Activated CD4-positive, alpha-beta memory T cell treated with anti-CD3 and anti-CD28 coated beads for 36 hours (primary cell): ENCODE results near the gene CCDC196. TPM values are rescaled to one million over a fixed set of nuclear protein-coding genes. Genes with fewer than 3 reads are reported as not detected.
A peak's percentile ranks its signal among the peaks of the same experiment; 100 is the strongest.
"Not testable (repeated sequence)": the region's sequence is repeated elsewhere in the genome, so short reads cannot be mapped to it uniquely, and the experiment has no call there.

Experiments
- CTCF ChIA-PET: fragments of 350-600 bp; sonication (Branson Sonifier 250); formaldehyde crosslinking; loops from one replicate; lab custom pipeline; 2021; ENCODE audit warnings: antibody characterized with exemption, inconsistent platforms; lab: Charles Lee
- POLR2A ChIA-PET: fragments of 350-600 bp; sonication (Branson Sonifier 250); formaldehyde crosslinking; loops from one replicate; lab custom pipeline; 2021; ENCODE audit warnings: antibody characterized with exemption; lab: Charles Lee
- DNase-seq: peaks from one replicate; pipeline ENCODE4 v3.0.0-alpha.2; 2020
- H3K27ac Mint-ChIP-seq: one replicate; pipeline ENCODE4 v1.8.0; 2021; ENCODE audit warnings: mixed read lengths
- H3K27me3 Mint-ChIP-seq: one replicate; pipeline ENCODE4 v1.8.0; 2021; ENCODE audit warnings: mixed read lengths
- H3K36me3 Mint-ChIP-seq: one replicate; pipeline ENCODE4 v1.8.0; 2021; ENCODE audit warnings: mixed read lengths
- H3K4me1 Mint-ChIP-seq: one replicate; pipeline ENCODE4 v1.8.0; 2021; ENCODE audit warnings: low read depth, mixed read lengths
- H3K4me3 Mint-ChIP-seq: one replicate; pipeline ENCODE4 v1.8.0; 2021; ENCODE audit warnings: mild to moderate bottlenecking, mixed read lengths
- H3K9me3 Mint-ChIP-seq: one replicate; pipeline ENCODE4 v1.8.0; 2021; ENCODE audit warnings: mixed read lengths
- intact Hi-C: fragments of 100-400 bp; cut with micrococcal nuclease; formaldehyde crosslinking; loops from one replicate; pipeline ENCODE4 v1.15.1; 2023
- total RNA-seq, 2 experiments: library from RNA; stranded (reverse); gene quantifications; one replicate each; pipeline ENCODE4 v1.2.3, GENCODE V29; 2021

Gene CCDC196
- total RNA-seq, 2 experiments from 2014 or later = not detected

DNA sequence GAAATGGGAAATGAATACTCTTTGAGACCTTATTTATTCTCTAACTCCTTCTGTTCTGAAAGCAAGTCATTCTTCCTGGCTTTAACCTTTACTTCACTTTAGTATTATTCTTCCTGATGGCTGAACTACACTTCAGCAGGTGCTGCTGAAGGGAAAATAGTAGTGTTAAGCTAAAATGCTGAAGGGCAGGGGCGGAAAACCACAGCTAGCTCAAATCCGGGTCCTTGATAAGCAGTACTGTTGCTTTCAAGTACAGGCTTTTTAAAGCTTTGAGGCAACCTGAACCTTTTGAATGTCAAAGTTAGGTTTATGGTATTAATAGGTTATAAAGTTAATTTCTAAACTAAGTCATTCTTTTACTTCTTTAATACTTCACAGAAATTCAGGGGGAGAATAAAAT is 10.7 kb downstream of the CCDC196 start:
- DNase-seq = no peak
- CTCF ChIA-PET = interaction anchor here (0.7 to 1.9 kb wide), 8 partner anchors 11 to 740 kb away, joined by 3 to 8 read pairs (median 4); partner anchors contain the start of gene GPHN
- Mint-ChIP-seq H3K4me1 (peaks cover 12% of the 10 kb centered on the region), H3K27me3 (peaks cover 1% of the 10 kb centered on the region), H3K27ac (no peak overlapping the region), H3K36me3 (no peaks in the 10 kb centered on the region), H3K4me3 (no peak overlapping the region), H3K9me3 (no peaks in the 10 kb centered on the region)
- POLR2A ChIA-PET = interaction anchor here (1.1 kb wide), 1 partner anchor 10 kb away, joined by 4 read pairs; the partner anchor contains the start of gene GPHN
- intact Hi-C loops = loop anchor here (5.0 to 10.0 kb wide), 3 partner anchors 258 to 790 kb away; no protein-coding TSS in a partner anchor

DNA sequence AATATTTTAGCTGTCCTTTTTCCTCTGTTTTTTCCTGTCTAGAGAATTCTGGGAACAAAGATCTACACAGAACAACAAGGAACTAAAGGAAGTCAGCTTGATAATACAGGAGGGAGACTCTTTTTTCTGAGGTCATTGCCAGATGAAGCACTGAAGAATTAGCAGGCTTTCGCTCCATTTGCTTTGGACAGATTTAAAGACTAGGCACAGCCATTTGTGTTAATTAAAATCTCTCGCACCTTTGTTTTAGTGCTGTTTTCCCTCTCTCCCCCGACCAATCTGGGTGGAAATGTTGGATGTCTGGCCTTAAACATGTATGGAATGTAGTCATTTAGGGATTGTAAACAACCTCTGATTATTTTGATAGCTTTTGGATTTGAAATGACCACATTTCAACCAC is 12.1 kb downstream of the CCDC196 start:
- intact Hi-C loops = loop anchor here (5.0 to 10.0 kb wide), 3 partner anchors 256 to 789 kb away; no protein-coding TSS in a partner anchor
- H3K27ac Mint-ChIP-seq = no peak overlapping the region
- no peak for DNase-seq
- H3K9me3 Mint-ChIP-seq = no peaks in the 10 kb centered on the region
- no peaks in the 10 kb centered on the region for H3K36me3 Mint-ChIP-seq
- H3K27me3 Mint-ChIP-seq = peaks cover 1% of the 10 kb centered on the region
- no peak overlapping the region for H3K4me3 Mint-ChIP-seq
- ChIA-PET CTCF (interaction anchor here (0.6 to 1.6 kb wide), 7 partner anchors 9 to 861 kb away, joined by 3 to 4 read pairs (median 3); partner anchors contain the start of genes ATP6V1D and GPHN), POLR2A (interaction anchor here (1.5 kb wide), 1 partner anchor 9 kb away, joined by 5 read pairs; the partner anchor contains the start of gene GPHN)
- peaks cover 12% of the 10 kb centered on the region for H3K4me1 Mint-ChIP-seq

DNA sequence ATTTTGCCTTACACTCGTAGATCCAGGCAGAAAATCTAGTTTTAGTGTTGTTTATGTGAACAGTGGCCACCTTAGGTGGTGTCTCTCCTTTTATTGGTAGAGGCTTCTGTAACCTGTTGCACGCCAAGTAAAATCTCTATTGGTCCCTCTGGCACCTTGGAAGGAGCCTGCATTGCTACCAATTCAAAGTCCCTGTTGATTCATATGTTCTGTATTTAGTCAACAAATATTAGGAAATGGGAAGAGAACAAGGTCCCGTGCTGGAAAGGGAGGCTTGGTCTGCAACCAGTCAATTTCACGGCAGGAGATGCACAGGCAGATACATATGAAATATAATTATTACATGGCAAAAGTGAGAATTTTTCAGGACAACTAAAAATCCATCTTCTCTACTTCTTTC is 15.4 kb downstream of the CCDC196 start:
- DNase-seq = no peak
- Mint-ChIP-seq H3K27ac (no peak overlapping the region), H3K36me3 (no peaks in the 10 kb centered on the region), H3K9me3 (no peaks in the 10 kb centered on the region), H3K27me3 (peaks cover 1% of the 10 kb centered on the region), H3K4me1 (peaks cover 7% of the 10 kb centered on the region), H3K4me3 (no peak overlapping the region)
- CTCF ChIA-PET = interaction anchor here (0.7 kb wide), 1 partner anchor 666 kb away, joined by 3 read pairs; no protein-coding TSS in a partner anchor
- intact Hi-C loops = no loop called here
- POLR2A ChIA-PET = no interaction called here

DNA sequence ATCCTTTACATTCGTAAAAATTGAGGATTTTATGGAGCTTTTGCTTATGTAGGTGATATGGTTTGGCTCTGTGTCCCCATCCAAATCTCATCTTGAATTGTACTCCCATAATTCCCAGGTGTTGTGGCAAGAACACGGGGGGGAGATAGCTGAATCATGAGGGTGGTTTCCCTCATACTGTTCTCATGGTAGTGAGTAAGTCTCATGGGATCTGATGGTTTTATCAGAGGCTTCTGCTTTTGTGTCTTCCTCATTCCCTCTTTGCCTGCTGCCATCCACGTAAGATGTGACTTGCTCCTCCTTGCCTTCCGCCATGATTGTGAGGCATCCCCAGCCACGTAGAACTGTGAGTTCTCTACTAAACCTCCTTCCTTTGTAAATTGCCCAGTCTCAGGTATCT is 16.7 kb downstream of the CCDC196 start:
- POLR2A ChIA-PET, H3K4me3 Mint-ChIP-seq, H3K4me1 Mint-ChIP-seq, CTCF ChIA-PET, H3K9me3 Mint-ChIP-seq, intact Hi-C loops, DNase-seq, H3K36me3 Mint-ChIP-seq, H3K27ac Mint-ChIP-seq, H3K27me3 Mint-ChIP-seq: not testable (repeated sequence)

DNA sequence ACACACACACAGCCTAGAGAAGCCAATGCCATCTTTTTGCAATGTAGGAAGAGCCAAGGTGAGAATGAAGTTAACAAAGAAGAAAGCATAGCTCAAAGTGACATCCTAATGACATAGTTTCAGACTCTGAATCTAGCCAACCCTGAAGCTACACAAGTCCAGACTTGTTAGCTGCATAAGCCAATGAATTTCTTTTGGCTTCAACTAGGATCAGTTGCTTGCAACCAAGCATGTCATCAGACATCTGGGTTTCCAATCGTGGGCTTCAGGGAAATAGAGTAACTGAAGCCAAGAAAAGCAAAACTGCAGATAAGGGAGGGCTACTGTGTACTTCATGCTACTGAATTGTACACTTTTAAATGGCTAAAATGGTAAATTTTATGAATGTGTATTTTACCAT is 17.4 kb downstream of the CCDC196 start:
- DNase-seq = no peak
- ChIA-PET CTCF (interaction anchor here (0.6 kb wide), 1 partner anchor 13 kb away, joined by 4 read pairs; no protein-coding TSS in a partner anchor), POLR2A (no interaction called here)
- H3K4me3 Mint-ChIP-seq = no peak overlapping the region
- H3K27ac Mint-ChIP-seq = no peak overlapping the region
- H3K9me3 Mint-ChIP-seq = no peaks in the 10 kb centered on the region
- H3K4me1 Mint-ChIP-seq = peaks cover 8% of the 10 kb centered on the region
- H3K27me3 Mint-ChIP-seq = no peaks in the 10 kb centered on the region
- intact Hi-C loops = no loop called here
- H3K36me3 Mint-ChIP-seq = no peaks in the 10 kb centered on the region

DNA sequence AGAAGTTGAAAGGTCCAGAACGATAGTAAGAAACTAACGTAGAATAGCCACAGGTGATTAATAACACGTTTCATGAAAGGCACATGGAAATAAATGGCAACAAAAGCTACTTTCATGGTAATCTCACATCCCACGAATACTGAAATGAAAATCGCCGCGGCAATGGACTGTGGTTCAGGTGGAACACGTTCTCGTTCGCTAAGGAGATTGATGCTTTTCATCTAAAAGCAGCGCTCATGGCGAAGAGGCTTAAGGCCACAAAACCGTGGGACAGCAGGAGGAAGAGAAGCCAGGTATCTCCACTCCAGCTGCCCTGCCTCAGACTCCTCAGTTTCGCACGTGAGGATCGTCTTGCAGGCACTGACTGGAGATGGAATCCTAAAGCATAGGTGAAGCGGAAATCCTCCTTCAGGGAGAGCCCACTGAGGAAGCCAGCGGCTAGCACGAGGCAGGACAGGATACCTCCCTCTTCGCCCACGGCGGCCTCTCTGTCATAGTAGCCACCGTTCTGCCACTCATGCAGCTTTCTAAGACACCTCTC is 21.1 kb downstream of the CCDC196 start:
- POLR2A ChIA-PET = interaction anchor here (1.6 to 1.9 kb wide), 4 partner anchors 8 to 734 kb away, joined by 4 to 9 read pairs (median 6); partner anchors contain the start of gene PALS1

DNA sequence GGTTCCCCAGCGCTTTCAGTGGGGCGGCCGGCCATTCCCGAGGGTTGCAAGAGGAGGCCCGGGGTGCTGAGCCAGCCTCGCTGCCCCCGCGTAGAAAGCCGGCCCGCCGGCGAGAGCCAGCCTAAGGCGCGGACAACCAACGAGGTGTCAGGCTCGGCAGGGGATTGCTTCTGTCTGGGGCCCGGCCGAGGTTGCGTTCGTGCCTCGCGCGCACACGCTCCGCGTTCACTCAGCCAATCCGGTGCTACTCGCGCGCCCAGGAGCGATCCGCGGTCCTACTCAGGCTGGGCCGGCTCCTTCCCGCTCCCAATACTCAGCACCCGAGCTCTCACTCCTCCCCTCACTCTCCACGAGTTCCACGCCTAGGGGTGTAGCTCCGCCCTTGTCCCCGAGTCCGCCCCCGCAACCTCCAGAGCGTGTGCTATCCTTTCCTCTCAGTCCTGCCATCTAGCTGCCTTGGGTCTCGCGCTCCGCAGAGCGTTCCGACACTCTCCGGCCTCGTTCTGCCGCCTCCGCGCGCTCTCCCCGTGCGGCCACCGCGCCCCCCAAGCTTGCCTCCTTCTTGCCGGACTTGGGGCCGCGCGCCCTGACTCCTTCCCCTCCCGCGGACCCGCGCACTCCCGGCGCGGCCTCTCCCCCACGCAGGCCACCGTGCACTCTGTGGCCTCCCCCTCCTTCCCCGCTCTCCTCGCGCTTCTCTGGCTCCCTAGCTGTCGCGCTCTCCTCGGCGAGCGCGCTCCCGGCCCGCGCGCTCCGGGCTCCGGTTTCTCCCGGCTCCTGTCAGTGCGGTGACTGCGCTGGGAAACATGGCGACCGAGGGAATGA is 21.8 kb downstream of the CCDC196 start, which contains the start of gene GPHN:
Gene GPHN, plus strand, starts transcription at position 426 of the 825 bp plus-strand sequence.
- Mint-ChIP-seq H3K9me3 (no peaks in the 10 kb centered on the region), H3K27me3 (peaks cover 4% of the 10 kb centered on the region), H3K36me3 (no peaks in the 10 kb centered on the region), H3K4me1 (peaks cover 33% of the 10 kb centered on the region), H3K27ac (peak within 1 kb of the TSS; percentile 92), H3K4me3 (peak within 1 kb of the TSS; percentile 89)
- ChIA-PET POLR2A (interaction anchor here (1.6 to 1.9 kb wide), 4 partner anchors 9 to 734 kb away, joined by 4 to 9 read pairs (median 6); partner anchors contain the start of gene PALS1), CTCF (interaction anchor here (1.0 to 2.7 kb wide), 8 partner anchors 10 to 852 kb away, joined by 3 to 8 read pairs (median 4); partner anchors contain the start of gene ATP6V1D)
- peak; percentile 95 for DNase-seq
- intact Hi-C loops = loop anchor here (2.0 to 5.0 kb wide), 6 partner anchors 99 to 1411 kb away; partner anchors contain the start of genes EIF2S1, PALS1, RAD51B and ZFYVE26

More for the DNA sequence above, 21.1 kb downstream of the CCDC196 start:
- peak; percentile 53 for DNase-seq
- H3K27ac Mint-ChIP-seq = peak overlapping the region; percentile 92
- H3K9me3 Mint-ChIP-seq = no peaks in the 10 kb centered on the region
- H3K27me3 Mint-ChIP-seq = peaks cover 4% of the 10 kb centered on the region
- CTCF ChIA-PET = interaction anchor here (1.0 to 2.7 kb wide), 8 partner anchors 9 to 852 kb away, joined by 3 to 8 read pairs (median 4); partner anchors contain the start of gene ATP6V1D
- H3K4me3 Mint-ChIP-seq = peak overlapping the region; percentile 89
- intact Hi-C loops = loop anchor here (2.0 to 5.0 kb wide), 4 partner anchors 100 to 1410 kb away; partner anchors contain the start of genes RAD51B and ZFYVE26
- no peaks in the 10 kb centered on the region for H3K36me3 Mint-ChIP-seq
- H3K4me1 Mint-ChIP-seq = peaks cover 30% of the 10 kb centered on the region

DNA sequence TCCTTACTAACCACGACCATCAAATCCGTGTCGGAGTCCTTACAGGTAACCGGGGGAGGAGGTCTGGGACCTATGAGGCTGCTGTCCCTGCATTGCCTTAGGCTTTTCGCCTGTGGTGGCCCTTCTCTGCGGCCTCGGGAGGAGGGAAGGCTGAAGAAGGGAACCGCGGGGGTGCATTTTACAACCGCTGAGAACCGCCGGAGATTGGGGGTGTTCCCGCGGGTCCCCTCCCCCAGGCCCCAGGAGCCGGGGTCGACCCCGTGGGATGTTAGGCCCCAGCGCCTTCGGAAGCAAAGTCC is 22.3 kb downstream of the CCDC196 start:
- intact Hi-C loops = loop anchor here (2.0 to 5.0 kb wide), 5 partner anchors 99 to 1411 kb away; partner anchors contain the start of genes EIF2S1, PALS1, RAD51B and ZFYVE26
- ChIA-PET CTCF (interaction anchor here (1.1 to 2.7 kb wide), 7 partner anchors 11 to 851 kb away, joined by 3 to 8 read pairs (median 4); partner anchors contain the start of gene ATP6V1D), POLR2A (interaction anchor here (1.6 to 1.9 kb wide), 2 partner anchors 9 to 626 kb away, joined by 5 to 8 read pairs; no protein-coding TSS in a partner anchor)
- H3K4me3 Mint-ChIP-seq = peak overlapping the region; percentile 89
- no peaks in the 10 kb centered on the region for H3K36me3 Mint-ChIP-seq
- H3K9me3 Mint-ChIP-seq = no peaks in the 10 kb centered on the region
- DNase-seq = no peak
- H3K27ac Mint-ChIP-seq = peak overlapping the region; percentile 92
- peaks cover 4% of the 10 kb centered on the region for H3K27me3 Mint-ChIP-seq
- peaks cover 37% of the 10 kb centered on the region for H3K4me1 Mint-ChIP-seq

DNA sequence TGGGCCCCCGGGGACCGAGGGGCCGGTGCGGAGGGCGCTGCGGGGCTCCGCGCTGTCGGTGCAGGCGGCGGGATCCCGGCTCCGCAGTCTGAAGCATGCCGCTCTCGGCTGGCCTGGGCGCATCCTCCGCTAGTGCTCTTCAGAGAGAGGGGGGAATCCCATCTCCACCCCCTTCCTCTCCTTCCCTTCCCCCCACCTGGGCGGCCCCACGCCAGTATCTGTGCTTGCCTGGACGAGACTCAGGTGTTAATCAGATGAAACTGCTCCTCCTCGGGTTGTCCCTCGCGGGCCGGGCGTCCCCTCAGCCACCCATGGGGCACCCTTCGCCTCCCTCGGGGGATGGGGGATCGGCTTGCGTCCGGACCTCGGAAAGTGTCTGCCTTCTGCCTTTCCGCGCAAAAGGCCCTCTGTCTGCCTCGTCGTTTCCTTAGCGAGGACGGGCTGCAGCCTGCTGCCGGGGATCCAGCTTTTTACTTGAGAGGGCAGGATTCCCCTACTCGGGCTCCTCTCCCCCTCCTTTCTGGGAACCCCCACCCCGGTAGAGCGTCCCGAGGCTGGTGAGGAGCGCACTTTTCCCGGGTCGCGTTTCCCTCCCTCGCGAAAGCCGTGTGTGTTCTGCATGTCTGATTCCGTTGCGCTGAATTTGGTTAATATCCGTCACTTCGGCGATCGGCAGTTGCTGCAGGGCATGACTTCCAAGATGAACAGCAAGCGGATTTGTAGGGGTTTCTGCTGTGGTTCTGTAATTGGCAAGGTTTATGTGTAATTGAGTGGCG is 22.9 kb downstream of the CCDC196 start:
- POLR2A ChIA-PET = interaction anchor here (1.9 kb wide), 1 partner anchor 625 kb away, joined by 8 read pairs; no protein-coding TSS in a partner anchor
- CTCF ChIA-PET = interaction anchor here (1.0 to 2.7 kb wide), 3 partner anchors 12 to 851 kb away, joined by 3 to 8 read pairs (median 8); partner anchors contain the start of gene ATP6V1D
- H3K4me1 Mint-ChIP-seq = peaks cover 38% of the 10 kb centered on the region
- no peaks in the 10 kb centered on the region for H3K36me3 Mint-ChIP-seq
- intact Hi-C loops = loop anchor here (2.0 to 5.0 kb wide), 5 partner anchors 98 to 1412 kb away; partner anchors contain the start of genes EIF2S1, PALS1, RAD51B and ZFYVE26
- no peaks in the 10 kb centered on the region for H3K9me3 Mint-ChIP-seq
- H3K27ac Mint-ChIP-seq = peak overlapping the region; percentile 49
- H3K4me3 Mint-ChIP-seq = peak overlapping the region; percentile 88
- peaks cover 4% of the 10 kb centered on the region for H3K27me3 Mint-ChIP-seq
- DNase-seq = peak; percentile 67

DNA sequence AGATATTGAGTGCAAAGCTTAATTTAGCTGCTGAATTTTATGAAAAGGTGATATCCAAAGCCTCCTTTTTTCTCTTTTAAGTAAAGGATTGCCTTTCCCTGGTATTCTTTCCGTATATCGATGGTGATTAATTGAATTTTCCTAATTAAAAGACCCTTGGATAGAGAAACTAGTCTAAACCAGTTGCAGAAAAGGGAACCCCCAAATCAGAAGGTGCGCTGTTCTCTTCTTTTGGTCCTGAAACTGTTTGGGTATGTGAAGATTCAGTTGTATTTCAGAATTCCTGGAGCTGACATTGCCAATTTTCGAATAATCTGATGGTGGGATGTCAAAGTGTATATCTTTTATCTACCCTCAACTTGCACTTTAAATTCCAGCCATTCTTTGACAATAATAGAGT is 23.7 kb downstream of the CCDC196 start:
- no peaks in the 10 kb centered on the region for H3K9me3 Mint-ChIP-seq
- peaks cover 6% of the 10 kb centered on the region for H3K27me3 Mint-ChIP-seq
- ChIA-PET CTCF (interaction anchor here (0.7 to 1.5 kb wide), 3 partner anchors 12 to 23 kb away, joined by 3 to 5 read pairs (median 3); no protein-coding TSS in a partner anchor), POLR2A (interaction anchor here (0.6 kb wide), 1 partner anchor 901 kb away, joined by 3 read pairs; no protein-coding TSS in a partner anchor)
- H3K27ac Mint-ChIP-seq = no peak overlapping the region
- intact Hi-C loops = loop anchor here (2.0 to 5.0 kb wide), 5 partner anchors 97 to 1413 kb away; partner anchors contain the start of genes EIF2S1, PALS1, RAD51B and ZFYVE26
- peaks cover 38% of the 10 kb centered on the region for H3K4me1 Mint-ChIP-seq
- no peak for DNase-seq
- H3K36me3 Mint-ChIP-seq = no peaks in the 10 kb centered on the region
- H3K4me3 Mint-ChIP-seq = peak overlapping the region; percentile 88
